ENCODE measurements around the gene NRP1.

- TF ChIP-seq, protein P1, sequence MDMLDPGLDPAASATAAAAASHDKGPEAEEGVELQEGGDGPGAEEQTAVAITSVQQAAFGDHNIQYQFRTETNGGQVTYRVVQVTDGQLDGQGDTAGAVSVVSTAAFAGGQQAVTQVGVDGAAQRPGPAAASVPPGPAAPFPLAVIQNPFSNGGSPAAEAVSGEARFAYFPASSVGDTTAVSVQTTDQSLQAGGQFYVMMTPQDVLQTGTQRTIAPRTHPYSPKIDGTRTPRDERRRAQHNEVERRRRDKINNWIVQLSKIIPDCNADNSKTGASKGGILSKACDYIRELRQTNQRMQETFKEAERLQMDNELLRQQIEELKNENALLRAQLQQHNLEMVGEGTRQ (IDR thresholded peaks at IDR 0.05; ENCODE audit: borderline replicate concordance, low read depth, low read length) = no peak
- TF ChIP-seq CTCF (IDR thresholded peaks at IDR 0.05) (no peak), RFX5 (IDR thresholded peaks at IDR 0.05; ENCODE audit: low read length) (no peak), CHD2 (IDR thresholded peaks at IDR 0.05; ENCODE audit: low read length, partially characterized antibody) (no peak), POLR2AphosphoS5 (IDR thresholded peaks at IDR 0.05; ENCODE audit: low read depth, low read length) (no peak), RCOR1 (IDR thresholded peaks at IDR 0.05; ENCODE audit: low read length) (no peak), YY1 (IDR thresholded peaks at IDR 0.05; ENCODE audit: low read depth) (no peak), TAF1 (IDR thresholded peaks at IDR 0.05; ENCODE audit: borderline replicate concordance, low read depth, low read length) (no peak), TCF12 (IDR thresholded peaks at IDR 0.05) (no peak)
- TF ChIP-seq, protein P2, sequence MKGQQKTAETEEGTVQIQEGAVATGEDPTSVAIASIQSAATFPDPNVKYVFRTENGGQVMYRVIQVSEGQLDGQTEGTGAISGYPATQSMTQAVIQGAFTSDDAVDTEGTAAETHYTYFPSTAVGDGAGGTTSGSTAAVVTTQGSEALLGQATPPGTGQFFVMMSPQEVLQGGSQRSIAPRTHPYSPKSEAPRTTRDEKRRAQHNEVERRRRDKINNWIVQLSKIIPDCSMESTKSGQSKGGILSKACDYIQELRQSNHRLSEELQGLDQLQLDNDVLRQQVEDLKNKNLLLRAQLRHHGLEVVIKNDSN (IDR thresholded peaks at IDR 0.05; ENCODE audit: borderline replicate concordance, low read depth) = no peak
Observed at GRCh38 chr10:33370434-33370930, 36.0 kb upstream of the NRP1 start.

Measured in SK-N-SH (cell line).